Measurements from ENCODE around the gene THBS2. TPM values are rescaled to one million over a fixed set of nuclear protein-coding genes. Genes with fewer than 3 reads are reported as not detected.

The THBS2 gene
- total and polyA plus RNA-seq, 10 of the 15 experiments (the other 5 are each of a cell fraction or from before 2014, with no cell fraction given) = 0.07 to 0.10 TPM; not detected in 8

DNA sequence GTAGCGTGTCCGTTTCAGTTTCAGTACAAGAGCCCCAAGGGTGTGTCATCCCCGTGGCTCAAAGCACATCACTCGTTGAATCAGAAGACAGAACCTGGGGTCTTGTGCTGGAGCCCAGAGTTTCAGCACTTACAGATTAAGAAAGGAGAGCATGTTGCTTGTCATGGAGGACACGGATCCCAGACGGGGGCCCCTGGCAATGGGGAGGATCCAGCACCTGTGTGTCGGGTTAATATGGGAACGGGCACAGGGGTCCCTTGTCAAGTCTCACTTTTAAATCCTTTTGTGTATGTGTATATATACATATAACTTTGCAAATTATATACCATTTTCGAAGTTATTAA, 23.4 kb downstream of the THBS2 start:
- H3K79me2 ChIP-seq (ENCODE audit: control insufficient read depth, insufficient read depth, low read length) = no peaks in the 10 kb centered on the region
- SMC1A ChIA-PET (ENCODE audit: uncharacterized antibody, unreplicated experiment) = no interaction called here
- no peaks in the 10 kb centered on the region for H3K27me3 ChIP-seq (replicated peaks in 1 of 2; ENCODE audit: control insufficient read depth in 2 of 2, insufficient read depth in 2 of 2, low read length in 1 of 2)
- CTCF ChIA-PET = no interaction called here
- WGBS (ENCODE audit: insufficient coverage, insufficient replicate concordance, low lambda C conversion rate, missing lambda C conversion rate) = 59% methylated on average over 9 of the region's 9 CpGs
- no peak for TF ChIP-seq POLR2AphosphoS2 (IDR thresholded peaks at IDR 0.05; ENCODE audit: low read depth, low read length)
- TF ChIP-seq SIN3A (IDR thresholded peaks at IDR 0.05; ENCODE audit: low read depth, low read length) = no peak
- no peak for TF ChIP-seq SREBF1 (IDR thresholded peaks at IDR 0.05; ENCODE audit: low read length)
- no peak for TF ChIP-seq HDAC6 (IDR thresholded peaks at IDR 0.05; ENCODE audit: unreplicated experiment)
- TF ChIP-seq CEBPB (IDR thresholded peaks at IDR 0.05; ENCODE audit: borderline replicate concordance in 1 of 2, low read depth in 2 of 2, low read length in 2 of 2) = no peak
- TF ChIP-seq RFX5 (IDR thresholded peaks at IDR 0.05; ENCODE audit: low read depth, low read length) = no peak
- TF ChIP-seq NBN (IDR thresholded peaks at IDR 0.05) = no peak
- no peak for TF ChIP-seq TCF7 (IDR thresholded peaks at IDR 0.05; ENCODE audit: borderline replicate concordance)
- TF ChIP-seq ETV6 (conservative IDR thresholded peaks at IDR 0.05 in 1 of 2, IDR thresholded peaks at IDR 0.05 in 1 of 2; ENCODE audit: borderline replicate concordance in 1 of 2, low read depth in 1 of 2) = no peak
- TF ChIP-seq, protein P1, sequence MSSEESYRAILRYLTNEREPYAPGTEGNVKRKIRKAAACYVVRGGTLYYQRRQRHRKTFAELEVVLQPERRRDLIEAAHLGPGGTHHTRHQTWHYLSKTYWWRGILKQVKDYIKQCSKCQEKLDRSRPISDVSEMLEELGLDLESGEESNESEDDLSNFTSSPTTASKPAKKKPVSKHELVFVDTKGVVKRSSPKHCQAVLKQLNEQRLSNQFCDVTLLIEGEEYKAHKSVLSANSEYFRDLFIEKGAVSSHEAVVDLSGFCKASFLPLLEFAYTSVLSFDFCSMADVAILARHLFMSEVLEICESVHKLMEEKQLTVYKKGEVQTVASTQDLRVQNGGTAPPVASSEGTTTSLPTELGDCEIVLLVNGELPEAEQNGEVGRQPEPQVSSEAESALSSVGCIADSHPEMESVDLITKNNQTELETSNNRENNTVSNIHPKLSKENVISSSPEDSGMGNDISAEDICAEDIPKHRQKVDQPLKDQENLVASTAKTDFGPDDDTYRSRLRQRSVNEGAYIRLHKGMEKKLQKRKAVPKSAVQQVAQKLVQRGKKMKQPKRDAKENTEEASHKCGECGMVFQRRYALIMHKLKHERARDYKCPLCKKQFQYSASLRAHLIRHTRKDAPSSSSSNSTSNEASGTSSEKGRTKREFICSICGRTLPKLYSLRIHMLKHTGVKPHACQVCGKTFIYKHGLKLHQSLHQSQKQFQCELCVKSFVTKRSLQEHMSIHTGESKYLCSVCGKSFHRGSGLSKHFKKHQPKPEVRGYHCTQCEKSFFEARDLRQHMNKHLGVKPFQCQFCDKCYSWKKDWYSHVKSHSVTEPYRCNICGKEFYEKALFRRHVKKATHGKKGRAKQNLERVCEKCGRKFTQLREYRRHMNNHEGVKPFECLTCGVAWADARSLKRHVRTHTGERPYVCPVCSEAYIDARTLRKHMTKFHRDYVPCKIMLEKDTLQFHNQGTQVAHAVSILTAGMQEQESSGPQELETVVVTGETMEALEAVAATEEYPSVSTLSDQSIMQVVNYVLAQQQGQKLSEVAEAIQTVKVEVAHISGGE (CRISPR knock-in tag; IDR thresholded peaks at IDR 0.05) = no peak
- TF ChIP-seq IKZF1 (conservative IDR thresholded peaks at IDR 0.05) = no peak
- TF ChIP-seq, protein P2, sequence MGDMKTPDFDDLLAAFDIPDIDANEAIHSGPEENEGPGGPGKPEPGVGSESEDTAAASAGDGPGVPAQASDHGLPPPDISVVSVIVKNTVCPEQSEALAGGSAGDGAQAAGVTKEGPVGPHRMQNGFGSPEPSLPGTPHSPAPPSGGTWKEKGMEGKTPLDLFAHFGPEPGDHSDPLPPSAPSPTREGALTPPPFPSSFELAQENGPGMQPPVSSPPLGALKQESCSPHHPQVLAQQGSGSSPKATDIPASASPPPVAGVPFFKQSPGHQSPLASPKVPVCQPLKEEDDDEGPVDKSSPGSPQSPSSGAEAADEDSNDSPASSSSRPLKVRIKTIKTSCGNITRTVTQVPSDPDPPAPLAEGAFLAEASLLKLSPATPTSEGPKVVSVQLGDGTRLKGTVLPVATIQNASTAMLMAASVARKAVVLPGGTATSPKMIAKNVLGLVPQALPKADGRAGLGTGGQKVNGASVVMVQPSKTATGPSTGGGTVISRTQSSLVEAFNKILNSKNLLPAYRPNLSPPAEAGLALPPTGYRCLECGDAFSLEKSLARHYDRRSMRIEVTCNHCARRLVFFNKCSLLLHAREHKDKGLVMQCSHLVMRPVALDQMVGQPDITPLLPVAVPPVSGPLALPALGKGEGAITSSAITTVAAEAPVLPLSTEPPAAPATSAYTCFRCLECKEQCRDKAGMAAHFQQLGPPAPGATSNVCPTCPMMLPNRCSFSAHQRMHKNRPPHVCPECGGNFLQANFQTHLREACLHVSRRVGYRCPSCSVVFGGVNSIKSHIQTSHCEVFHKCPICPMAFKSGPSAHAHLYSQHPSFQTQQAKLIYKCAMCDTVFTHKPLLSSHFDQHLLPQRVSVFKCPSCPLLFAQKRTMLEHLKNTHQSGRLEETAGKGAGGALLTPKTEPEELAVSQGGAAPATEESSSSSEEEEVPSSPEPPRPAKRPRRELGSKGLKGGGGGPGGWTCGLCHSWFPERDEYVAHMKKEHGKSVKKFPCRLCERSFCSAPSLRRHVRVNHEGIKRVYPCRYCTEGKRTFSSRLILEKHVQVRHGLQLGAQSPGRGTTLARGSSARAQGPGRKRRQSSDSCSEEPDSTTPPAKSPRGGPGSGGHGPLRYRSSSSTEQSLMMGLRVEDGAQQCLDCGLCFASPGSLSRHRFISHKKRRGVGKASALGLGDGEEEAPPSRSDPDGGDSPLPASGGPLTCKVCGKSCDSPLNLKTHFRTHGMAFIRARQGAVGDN (IDR thresholded peaks at IDR 0.05) = no peak
- DNase-seq (ENCODE audit: low read depth, low spot score) = no peak
- no peak overlapping the region for H3K4me3 ChIP-seq
- H4K20me1 ChIP-seq (ENCODE audit: control insufficient read depth, insufficient read depth) = no peaks in the 10 kb centered on the region
- RAD21 ChIA-PET (ENCODE audit: unreplicated experiment) = no interaction called here
- no peak for ATAC-seq
- no TSS peak for BruUV-seq (replicated peaks)
- H3K27ac ChIP-seq (ENCODE audit: control insufficient read depth, insufficient read depth) = no peak overlapping the region
- POLR2A ChIA-PET = no interaction called here
- H3K36me3 ChIP-seq (ENCODE audit: control insufficient read depth in 2 of 2, insufficient read depth in 2 of 2, low read length in 1 of 2) = no peaks in the 10 kb centered on the region
- peaks cover 4% of the 10 kb centered on the region; the same call in 1 of the 3 replicates for H3K9me3 ChIP-seq (replicated peaks; ENCODE audit: control insufficient read depth, insufficient read depth, low read length)
- no peak for FAIRE-seq
- H3K4me1 ChIP-seq (ENCODE audit: control insufficient read depth, insufficient read depth, low read length) = no peaks in the 10 kb centered on the region
- no peak overlapping the region for H3K4me2 ChIP-seq (ENCODE audit: control insufficient read depth, insufficient read depth)
- H3K9ac ChIP-seq (ENCODE audit: control insufficient read depth, insufficient read depth, low read length) = no peak overlapping the region
- in situ Hi-C loops (cut with MboI) = no loop called here
- H2AFZ ChIP-seq (ENCODE audit: control insufficient read depth, low read depth, low read length) = no peak overlapping the region
- intact Hi-C loops (cut with micrococcal nuclease; ENCODE audit: unreplicated experiment) = no loop called here

All from GM12878 (cell line).